Hepatocyte (in vitro differentiated cells): Measurements from ENCODE around the gene CENPA.

Experiments
- CTCF ChIP-seq: fragments of 200-600 bp; sonication (generic); IDR thresholded peaks from 2 replicates; pipeline ENCODE4 v1.5.1; 2016; ENCODE audit warnings: antibody characterized with exemption, mild to moderate bottlenecking; ENCODE audit not compliant: poor library complexity
- EZH2 ChIP-seq: fragments of 200-600 bp; sonication (generic); IDR thresholded peaks from 2 replicates; pipeline ENCODE4 v1.6.1; 2016; ENCODE audit warnings: antibody characterized with exemption, mild to moderate bottlenecking, borderline replicate concordance
- EZH2phosphoT487 ChIP-seq: fragments of 200-600 bp; sonication (generic); IDR thresholded peaks from one replicate; pipeline ENCODE4 v1.6.1; 2018; ENCODE audit warnings: antibody characterized with exemption, mild to moderate bottlenecking, low read depth, moderate library complexity; ENCODE audit not compliant: unreplicated experiment, severe bottlenecking

GRCh38 chr2:26770986-26771586, 14.8 kb upstream of the CENPA start:
- no peak for TF ChIP-seq CTCF
- no peak for TF ChIP-seq EZH2
- TF ChIP-seq EZH2phosphoT487 = no peak
